ENCODE data around the gene CSTPP1.
A peak's percentile ranks its signal among the peaks of the same experiment; 100 is the strongest.

CSTPP1 gene

DNA sequence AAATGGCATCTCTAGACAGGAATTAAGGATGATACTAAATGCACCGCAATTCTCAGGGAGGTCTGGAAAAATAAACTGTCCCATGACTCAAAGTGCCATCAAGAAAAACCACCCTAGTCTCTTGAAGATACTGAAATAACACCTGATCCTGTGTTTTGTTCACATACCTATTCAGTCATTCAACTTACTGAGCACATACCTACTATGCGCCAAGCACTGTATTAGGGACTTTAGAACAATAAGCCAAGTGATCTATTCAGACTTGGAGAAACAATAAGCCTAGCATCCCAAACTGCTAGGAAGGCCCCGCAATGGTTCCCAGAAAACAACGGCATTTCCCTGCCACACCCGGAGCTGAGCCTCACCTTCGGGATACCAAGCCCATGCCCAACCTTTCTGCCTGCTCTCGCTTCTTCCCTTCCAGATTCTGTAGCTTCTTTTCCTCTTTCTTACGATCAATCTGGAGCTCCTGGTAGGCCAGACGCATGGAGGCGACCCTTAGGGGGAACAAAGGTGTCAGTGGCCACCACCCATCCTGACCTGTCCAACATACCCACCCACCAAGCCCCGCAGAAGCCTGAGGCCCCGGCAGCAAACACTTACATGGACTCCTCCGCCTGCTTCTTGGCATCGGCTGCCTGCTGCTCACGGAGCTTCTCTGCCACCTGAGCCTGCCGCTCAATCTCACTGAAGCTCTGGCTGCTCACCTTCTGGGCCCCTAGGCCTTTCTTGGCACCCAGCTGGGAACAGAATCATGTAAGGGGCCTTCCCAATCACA is 234.7 kb downstream of the CSTPP1 start:
- no peak for TF ChIP-seq JUND (IDR thresholded peaks at IDR 0.05; ENCODE audit: low read depth)

DNA sequence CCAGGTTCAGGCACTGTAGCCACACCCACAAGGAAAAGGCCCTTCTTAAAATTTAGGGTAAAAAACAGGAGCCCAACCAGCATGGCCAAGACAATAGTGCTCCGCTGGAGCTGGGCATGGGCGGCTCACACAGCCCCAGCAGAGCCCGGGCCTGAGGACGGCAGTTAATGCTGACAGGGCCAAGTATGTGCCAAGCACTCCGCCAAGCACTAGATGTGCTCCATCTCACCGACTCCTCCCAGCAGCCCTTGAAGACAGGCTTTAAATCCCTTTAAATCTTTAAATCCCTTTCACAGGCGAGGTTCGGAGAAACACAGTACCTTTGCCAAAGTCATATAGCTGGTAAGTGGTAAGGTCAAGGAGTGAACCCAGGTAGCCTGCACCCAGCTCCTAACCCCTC is 235.3 kb downstream of the CSTPP1 start:
- in situ Hi-C loops (cut with HindIII; ENCODE audit: low pct_unique_long_range_greater_than_20kb, low sequenced_read_pairs): no loop called here
- no peak for DNase-seq (ENCODE audit: low read depth in 1 of 2, low spot score in 1 of 2)
- TF ChIP-seq JUND (IDR thresholded peaks at IDR 0.05; ENCODE audit: low read depth): no peak

More for the DNA sequence above, 234.7 kb downstream of the CSTPP1 start:
- no peak for DNase-seq (ENCODE audit: low read depth in 1 of 2, low spot score in 1 of 2)
- in situ Hi-C loops (cut with HindIII; ENCODE audit: low pct_unique_long_range_greater_than_20kb, low sequenced_read_pairs): no loop called here

GRCh38 chr11:47172740-47173336 is 236.3 kb downstream of the CSTPP1 start:
- TF ChIP-seq JUND (IDR thresholded peaks at IDR 0.05; ENCODE audit: low read depth): no peak
- no peak for DNase-seq (ENCODE audit: low read depth in 1 of 2, low spot score in 1 of 2)
- in situ Hi-C loops (cut with HindIII; ENCODE audit: low pct_unique_long_range_greater_than_20kb, low sequenced_read_pairs): no loop called here

DNA sequence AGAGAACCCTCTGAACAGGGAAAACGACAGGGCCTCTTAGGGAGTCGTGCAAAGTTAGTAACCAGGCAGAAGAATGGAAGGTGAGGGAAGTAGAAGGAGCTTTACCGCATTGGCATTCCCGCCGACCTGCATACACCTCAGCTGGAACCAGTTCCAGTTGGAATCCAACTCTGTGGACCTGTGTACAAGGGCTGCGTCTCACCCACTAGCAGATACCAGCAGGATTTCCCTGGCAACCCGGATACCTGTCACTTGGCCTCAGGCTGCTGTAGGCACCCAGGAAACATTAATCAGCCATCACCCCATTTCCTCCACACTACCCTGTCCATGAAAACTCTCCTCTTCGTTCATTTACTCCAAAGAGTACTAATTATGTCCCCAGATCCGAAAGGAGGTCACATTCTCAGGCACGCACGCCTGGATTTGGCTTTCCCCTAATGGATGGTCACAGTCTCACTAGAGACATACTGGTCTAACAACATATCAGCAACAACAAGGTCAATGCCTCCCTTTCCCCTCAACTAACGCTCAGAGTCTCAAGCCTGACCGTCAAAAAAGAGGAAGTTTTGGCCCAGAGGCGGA is 239.3 kb downstream of the CSTPP1 start:
- in situ Hi-C loops (cut with HindIII; ENCODE audit: low pct_unique_long_range_greater_than_20kb, low sequenced_read_pairs): no loop called here
- no peak for DNase-seq (ENCODE audit: low read depth in 1 of 2, low spot score in 1 of 2)
- no peak for TF ChIP-seq JUND (IDR thresholded peaks at IDR 0.05; ENCODE audit: low read depth)

DNA sequence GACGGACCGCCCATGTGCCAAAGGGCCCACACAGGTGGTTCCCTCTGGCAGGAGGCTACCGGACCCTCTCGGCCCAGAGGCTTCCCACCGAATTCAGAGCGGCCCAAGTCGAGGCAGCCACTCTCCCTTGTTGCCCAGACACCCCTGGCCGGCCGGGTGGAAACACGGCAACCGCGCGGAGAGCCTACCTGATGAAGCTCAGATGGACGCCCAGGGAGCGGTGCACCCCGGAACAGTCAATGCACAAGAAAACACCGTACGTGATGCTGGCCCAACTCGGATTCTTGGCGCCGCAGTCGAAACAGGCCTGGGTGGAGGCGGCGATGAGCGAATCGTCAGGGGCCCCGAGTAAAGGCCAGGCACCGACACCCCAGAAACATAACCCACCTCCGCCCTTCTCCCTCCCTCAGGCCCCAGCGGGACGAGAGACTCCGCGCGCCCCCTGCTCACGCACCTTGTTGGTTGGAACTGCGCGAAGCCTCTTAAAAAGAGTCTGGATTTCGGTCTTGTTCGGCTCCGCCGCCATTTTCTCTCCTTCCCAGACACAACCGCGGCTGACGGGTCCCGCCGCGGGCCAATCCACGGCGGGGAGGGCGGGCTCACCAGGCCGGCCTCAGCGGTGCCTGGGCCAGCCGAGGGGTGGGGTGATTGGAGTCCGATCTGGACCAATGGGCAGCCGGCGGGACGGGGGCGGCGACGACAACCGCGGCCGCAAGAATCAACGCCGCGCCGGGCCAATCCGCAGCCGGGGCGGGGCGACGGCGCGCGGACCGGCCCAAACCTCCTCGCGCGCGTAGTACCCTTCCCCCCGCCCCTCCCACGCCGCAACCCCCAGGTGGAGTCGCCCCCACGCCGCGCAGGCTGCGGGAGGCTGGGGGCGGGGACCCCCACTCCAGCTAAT is 240.0 kb downstream of the CSTPP1 start, which contains the start of gene ARFGAP2:
Gene ARFGAP2, minus strand, starts transcription at position 552 of the 901 bp plus-strand sequence. Its CDS starts 26 bp downstream, at position 526.
- TF ChIP-seq JUND (IDR thresholded peaks at IDR 0.05; ENCODE audit: low read depth): no peak
- in situ Hi-C loops (cut with HindIII; ENCODE audit: low pct_unique_long_range_greater_than_20kb, low sequenced_read_pairs): no loop called here
- peak; percentile 98 to 100 for DNase-seq (ENCODE audit: low read depth in 1 of 2, low spot score in 1 of 2)

DNA sequence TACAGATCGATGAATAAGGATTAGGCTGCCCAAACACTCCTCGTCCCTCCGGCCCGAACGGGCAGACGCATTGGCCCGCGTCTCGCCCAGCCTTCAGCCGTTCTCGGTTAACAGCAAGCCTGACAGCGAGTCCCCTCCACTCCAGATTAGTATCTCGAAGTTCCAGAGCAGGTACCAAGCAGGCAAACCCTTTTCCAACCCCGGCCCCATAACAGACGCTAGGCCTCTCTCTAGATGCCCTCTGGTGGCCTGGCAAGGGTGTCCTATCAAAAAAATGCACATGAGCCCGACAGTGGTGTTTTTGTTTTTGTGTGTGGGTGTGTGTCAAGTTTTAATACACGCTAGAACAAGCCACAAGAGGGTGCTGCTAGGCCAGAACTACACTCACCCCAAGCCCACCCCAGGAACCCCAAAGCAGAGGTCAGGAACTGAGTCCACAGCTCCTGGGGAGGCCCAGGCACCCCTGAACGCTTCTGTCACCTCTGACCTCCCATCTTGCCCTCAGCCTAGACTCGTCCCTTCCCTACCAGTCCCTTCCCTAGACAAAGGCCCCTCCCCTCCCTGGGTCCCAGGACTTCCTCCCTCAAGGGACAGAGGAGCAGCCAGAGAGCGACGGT is 240.8 kb downstream of the CSTPP1 start:
- in situ Hi-C loops (cut with HindIII; ENCODE audit: low pct_unique_long_range_greater_than_20kb, low sequenced_read_pairs): no loop called here
- DNase-seq (ENCODE audit: low read depth in 1 of 2, low spot score in 1 of 2): peak; percentile 46 to 82
- no peak for TF ChIP-seq JUND (IDR thresholded peaks at IDR 0.05; ENCODE audit: low read depth)

GRCh38 chr11:47177846-47178245 is 241.3 kb downstream of the CSTPP1 start:
- no peak for TF ChIP-seq JUND (IDR thresholded peaks at IDR 0.05; ENCODE audit: low read depth)
- DNase-seq (ENCODE audit: low read depth in 1 of 2, low spot score in 1 of 2): no peak
- in situ Hi-C loops (cut with HindIII; ENCODE audit: low pct_unique_long_range_greater_than_20kb, low sequenced_read_pairs): no loop called here

DNA sequence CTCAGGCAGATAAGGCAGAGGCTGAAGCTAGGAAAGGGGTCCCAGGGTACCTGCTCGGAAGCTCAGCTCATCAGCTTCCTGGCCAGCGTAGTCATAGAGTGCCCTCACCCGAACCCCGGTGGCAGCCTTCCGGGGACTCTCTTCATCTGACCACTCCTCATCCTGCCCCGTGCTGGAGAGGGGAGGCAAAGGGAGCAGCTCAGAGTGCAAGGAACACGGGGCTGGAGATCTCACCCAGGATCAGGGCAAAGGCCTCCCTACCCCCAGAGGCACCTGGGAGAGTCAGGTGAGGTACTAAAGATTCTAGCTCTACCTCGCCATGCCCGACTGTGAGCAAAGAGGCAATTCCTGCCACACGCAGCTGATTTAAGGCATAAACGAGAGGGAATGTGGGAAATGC is 241.8 kb downstream of the CSTPP1 start:
- DNase-seq (ENCODE audit: low read depth in 1 of 2, low spot score in 1 of 2): no peak
- no peak for TF ChIP-seq JUND (IDR thresholded peaks at IDR 0.05; ENCODE audit: low read depth)
- in situ Hi-C loops (cut with HindIII; ENCODE audit: low pct_unique_long_range_greater_than_20kb, low sequenced_read_pairs): no loop called here

DNA sequence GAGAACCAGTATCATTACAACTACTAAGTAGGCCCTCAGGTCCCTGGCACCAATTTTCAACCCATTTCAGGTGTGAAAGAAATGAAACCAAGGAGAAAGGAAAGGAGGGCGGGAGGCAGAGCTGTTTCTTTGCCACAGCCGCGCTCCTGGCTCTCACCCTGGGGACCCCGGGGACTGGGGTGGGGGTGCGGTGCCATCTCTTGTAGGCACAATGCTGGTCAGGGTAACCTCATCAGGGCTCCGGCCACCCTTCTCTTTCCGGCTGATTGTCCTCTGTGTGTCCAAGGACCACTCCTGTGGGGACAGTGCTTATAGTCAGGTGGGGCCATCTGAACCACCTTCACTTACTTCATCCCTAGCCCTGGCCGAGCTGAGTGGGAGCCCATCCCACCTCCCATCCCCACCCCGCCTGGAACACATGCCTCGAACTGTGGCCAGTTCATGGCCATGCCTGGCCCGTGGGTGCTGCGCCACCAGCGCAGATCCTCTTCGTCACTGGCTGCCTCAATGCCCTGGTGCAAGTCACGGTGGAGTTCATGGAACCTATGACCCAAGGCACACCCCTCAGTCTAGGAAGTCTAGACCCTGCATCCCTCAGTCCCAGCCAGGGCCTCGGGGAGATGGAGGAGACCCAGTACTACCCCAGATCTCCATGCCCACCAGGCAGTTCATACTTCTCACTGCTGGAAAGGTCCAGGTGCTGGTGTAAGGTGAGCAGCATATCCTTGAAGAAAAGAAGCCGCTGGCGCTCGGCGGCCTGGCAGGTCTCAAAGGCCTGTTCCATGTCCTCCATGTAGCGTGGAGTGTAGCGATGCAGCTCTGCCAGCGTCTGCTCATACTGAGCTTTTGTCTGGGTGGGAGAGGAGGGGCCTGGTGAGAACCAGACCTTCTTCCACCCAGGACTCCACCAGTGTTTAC is 242.4 kb downstream of the CSTPP1 start:
- no peak for TF ChIP-seq JUND (IDR thresholded peaks at IDR 0.05; ENCODE audit: low read depth)
- in situ Hi-C loops (cut with HindIII; ENCODE audit: low pct_unique_long_range_greater_than_20kb, low sequenced_read_pairs): no loop called here
- no peak for DNase-seq (ENCODE audit: low read depth in 1 of 2, low spot score in 1 of 2)

DNA sequence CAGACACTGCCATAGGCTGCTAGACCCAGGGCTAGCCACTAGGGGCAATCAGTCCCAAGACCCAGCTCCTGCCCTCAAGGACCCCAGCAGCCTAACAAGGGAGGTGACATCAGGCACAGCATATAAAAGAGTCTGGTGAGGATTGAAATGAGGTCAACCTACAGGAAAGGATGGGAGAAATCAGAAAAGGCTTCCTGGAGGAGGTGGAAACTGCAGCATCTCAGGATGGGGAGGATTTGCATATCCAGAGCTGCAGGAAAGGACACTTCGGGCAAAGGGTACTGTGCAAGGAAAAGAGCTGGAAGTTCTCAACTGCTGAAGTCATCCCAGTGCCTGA is 243.1 kb downstream of the CSTPP1 start:
- in situ Hi-C loops (cut with HindIII; ENCODE audit: low pct_unique_long_range_greater_than_20kb, low sequenced_read_pairs): no loop called here
- TF ChIP-seq JUND (IDR thresholded peaks at IDR 0.05; ENCODE audit: low read depth): no peak
- DNase-seq (ENCODE audit: low read depth in 1 of 2, low spot score in 1 of 2): peak; percentile 65 to 78

Data from T47D (cell line).